ENCODE data around the gene ZNF524. TPM values are rescaled to one million over a fixed set of nuclear protein-coding genes. Genes with fewer than 3 reads are reported as not detected.
"Not testable (repeated sequence)": the region's sequence is repeated elsewhere in the genome, so short reads cannot be mapped to it uniquely, and the experiment has no call there.

ZNF524 gene
- total RNA-seq, 1 donor from 2014 or later = 13.0 TPM

DNA sequence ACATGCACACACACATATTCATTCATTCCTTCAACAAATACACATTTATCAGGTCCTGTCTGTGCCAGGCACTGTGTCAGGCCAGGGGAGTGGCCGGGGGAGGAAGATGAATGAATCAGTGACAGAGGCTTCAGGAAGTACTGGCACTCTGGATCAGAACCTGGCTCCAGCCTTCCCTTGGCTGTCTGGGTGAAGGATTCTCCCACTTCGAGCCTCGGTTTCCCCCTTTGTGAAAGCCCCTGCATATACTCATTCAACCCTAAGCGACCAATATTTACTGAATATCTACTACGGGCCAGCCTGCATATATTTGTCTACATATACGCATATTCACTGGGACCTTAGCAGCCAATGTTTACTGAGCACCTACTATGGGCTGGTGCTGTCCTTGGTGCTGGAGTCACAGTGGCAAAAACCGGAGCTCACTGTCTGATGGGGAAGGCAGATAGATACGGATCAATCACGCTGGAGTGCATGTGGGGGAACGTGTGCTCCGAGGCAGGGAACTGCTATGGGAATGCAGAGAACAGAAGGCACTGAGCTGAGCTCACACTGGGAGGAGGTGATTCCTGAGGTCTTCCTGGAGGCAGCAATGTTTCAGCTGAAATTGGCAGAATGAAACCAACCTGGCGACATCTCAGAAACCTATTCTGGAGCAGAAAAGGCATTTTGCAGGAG is 18.8 kb upstream of the ZNF524 start:
- no peak for DNase-seq (ENCODE audit: low spot score)

DNA sequence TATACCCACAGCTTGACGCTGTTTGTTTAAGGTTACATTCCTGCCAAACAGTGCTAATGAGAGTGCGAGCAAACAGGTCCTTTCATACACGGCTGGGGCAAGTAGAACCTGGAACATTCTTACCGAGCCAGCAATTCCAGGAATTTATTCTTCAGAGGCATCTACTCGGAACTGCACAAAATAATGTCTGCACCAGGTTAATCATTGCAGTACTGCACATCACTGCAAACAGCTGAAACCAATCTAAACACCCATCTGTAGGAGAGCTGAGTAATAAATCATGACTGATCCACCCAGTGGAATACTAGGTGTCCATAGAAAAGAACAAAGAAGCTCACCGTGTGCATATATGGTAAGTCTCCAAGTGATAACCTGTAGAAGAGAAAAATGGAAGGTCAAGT is 18.3 kb upstream of the ZNF524 start:
- no peak for DNase-seq (ENCODE audit: low spot score)

DNA sequence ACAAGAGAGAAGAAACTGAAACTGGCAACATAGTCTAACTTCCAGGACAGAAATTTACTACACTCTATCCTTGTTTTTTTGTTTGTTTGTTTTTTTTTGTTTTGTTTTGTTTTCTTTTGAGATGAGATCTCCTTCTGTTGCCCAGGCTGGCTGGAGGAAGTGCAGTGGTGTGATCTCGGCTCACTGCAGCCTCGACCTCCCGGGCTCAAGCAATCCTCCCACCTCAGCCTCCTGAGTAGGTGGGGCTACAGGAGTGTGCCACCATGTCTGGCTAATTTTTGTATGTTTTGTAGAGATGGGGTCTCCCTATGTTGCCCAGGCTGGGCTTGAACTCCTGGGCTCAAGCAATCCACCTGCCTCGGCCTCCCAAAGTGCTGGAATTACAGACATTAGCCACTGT is 17.8 kb upstream of the ZNF524 start:
- not testable (repeated sequence) for DNase-seq (ENCODE audit: low spot score)

DNA sequence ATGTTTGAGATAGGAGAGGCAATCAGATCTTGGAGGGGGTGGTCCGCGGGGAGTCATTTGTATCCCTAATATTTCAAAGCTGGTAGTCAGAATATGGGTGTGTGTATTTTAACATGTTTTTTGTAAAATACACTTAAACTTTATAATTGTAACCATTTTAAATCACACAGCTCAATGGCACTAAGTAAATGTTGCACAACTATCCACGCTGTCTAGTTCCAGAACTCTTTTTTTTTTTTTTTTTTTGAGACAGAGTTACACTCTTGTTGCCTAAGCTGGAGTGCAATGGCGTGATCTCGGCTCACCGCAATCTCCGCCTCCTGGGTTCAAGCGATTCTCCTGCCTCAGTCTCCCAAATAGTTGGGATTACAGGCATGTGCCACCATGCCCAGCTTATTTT is 16.2 kb upstream of the ZNF524 start:
- DNase-seq (ENCODE audit: low spot score) = not testable (repeated sequence)

DNA sequence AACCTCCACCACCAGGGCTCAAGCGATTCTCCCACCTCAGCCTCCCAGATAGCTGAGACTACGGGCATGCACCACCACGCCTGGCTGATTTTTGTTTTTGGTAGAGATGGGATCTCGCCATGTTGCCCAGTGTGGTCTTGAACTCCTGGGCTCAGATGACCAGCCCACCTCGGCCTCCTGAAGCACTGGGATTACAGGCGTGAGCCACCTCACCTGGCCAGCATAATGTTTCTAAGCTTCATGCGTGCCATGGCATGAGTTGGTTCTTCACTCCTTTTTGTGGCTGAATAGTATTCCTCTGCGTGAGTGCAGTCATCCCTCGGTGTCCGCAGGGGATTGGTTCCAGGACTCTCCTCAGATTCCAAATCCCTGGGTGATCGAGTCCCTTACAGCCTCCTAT is 15.2 kb upstream of the ZNF524 start:
- DNase-seq (ENCODE audit: low spot score) = no peak

DNA sequence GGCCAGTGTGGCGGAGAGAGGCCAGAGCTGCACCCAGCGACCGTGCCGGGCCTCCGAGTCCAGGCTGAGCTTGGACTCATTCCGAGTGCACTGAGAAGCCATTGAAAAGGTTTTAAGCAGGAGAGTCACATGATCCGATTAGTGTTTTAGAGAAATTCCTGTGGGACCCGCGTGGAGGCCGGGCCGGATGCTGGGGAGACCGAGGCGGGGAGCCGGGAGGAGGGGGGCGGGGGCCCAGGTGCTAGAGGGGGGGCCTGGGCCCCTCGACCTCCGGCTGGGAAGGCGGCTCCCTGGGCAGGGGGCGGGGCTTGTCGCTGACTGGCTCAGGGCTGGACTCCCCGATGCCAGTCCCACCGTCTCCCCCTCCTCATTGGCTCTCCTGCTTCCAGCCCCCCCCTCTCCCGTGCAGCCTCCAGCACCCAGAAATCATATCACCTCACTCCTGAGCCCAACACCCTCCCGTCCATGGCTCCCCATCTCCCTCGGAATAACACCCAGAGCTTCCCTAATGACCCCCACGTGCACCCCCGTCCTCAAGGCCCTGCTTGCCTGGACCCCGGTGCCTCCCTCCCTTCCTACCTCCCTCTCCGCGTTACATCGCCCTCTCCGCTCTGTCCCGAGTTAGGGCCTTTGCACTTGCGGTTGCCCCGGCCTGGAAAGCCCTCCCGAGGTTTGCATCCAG is 14.3 kb upstream of the ZNF524 start:
- peak; percentile 78 for DNase-seq (ENCODE audit: low spot score)

DNA sequence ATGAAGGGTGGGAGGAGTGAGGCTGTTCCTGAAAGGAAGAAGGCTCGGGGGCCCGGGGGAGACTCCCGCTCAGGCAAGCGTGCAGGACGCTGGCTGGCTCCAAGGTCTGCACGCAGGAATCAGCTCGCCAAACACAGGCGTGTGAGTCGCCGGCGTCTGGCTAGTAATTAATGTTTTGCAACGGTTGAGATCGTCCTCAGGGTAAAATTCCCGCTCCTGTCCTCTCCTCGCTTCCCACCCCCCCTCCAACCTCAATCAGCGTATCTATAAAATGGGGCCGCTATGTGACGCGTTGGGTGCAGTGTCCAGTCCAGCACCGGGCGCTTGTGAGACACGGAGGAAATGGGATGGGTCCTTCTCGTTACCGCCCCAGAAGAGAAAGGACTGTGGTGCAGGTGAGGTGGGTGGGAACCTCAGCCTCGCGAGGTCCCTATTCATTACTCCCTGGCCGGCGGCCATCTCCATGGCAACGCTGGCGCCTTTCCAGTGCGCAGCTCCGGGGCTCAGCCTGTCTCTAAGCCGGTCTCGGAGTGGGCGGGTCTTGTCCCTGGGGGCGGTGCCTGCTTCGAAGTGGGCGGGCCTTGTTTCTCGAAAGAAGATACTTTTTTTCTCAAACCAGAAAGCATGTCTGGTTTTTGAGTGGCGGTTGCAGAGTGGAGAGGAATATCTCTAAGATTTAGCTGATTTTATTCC is 13.0 kb upstream of the ZNF524 start:
- peak; percentile 95 for DNase-seq (ENCODE audit: low spot score)

DNA sequence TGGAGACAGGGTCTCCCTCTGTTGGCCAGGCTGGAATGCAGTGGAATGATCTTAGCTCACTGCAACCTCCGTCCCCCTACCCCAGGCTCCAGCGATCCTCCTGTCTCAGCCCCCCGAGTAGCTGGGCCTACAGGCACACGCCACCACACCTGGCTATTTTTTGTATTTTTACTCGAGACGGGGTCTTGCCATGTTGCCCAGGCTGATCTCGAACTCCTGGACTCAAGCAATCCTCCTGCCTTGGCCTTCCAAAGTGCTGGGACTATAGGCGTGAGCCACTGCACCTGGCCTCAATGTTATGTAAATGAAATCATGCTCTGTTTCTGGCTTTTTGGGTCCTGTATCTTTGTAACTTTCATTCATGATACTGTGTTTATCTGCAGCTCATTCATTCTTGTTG is 11.3 kb upstream of the ZNF524 start:
- no peak for DNase-seq (ENCODE audit: low spot score)

DNA sequence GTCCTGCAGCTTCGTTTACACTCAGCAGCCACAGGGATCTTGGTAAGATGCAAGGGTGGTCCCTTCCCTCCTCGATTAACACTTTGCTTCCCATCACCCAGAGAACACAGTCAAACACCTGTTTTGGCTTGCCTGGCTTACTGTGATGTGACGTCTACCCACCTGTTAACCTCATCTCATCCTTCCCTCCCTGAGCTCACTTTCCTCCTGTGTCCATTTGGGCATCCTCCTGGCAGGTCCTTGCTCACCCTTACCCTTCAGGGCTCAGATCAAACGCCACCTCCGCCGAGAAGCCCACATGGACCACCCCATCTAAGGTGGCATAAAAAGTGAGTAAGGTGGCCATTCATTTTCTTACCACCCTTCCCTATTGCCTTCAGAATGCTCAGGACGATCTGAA is 10.0 kb upstream of the ZNF524 start:
- no peak for DNase-seq (ENCODE audit: low spot score)

DNA sequence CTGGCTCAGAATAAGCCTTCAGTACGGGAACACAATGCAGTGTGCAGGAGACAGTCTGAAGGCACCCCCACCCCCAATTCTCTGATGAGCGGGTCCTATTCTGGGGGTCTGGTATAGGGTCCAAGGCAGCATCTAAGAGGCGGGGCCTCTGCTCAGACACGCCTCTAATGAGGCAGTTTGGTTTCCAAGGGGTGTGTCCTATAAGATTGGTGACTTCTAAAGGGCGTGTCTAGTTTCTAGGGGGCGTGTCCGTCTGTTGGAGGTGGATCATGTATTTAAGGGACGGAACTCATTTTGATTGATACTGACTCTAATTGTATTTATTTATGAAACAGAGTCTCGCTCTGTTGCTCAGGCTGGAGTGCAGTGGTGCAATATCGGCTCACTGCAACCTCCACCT is 9.5 kb upstream of the ZNF524 start:
- no peak for DNase-seq (ENCODE audit: low spot score)

DNA sequence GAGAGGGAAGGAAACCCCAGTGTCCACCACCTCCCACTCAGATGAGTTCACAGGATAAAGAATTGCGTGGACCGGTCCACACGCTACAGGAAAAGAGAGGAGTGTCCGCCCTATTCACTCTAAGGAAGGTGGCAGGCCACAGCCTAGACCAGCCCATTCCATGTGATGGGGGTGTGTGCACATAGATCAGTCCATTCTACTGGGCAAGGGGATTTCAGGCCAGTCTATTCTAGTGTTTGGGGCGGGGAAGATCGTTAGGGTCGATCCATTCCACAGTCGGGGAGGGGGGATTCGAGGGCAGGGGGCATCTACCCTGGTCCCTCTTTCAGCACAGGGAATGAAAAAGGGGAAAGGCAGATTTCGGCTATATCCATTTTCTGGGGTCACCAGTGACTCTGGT is 8.5 kb upstream of the ZNF524 start:
- no peak for DNase-seq (ENCODE audit: low spot score)

DNA sequence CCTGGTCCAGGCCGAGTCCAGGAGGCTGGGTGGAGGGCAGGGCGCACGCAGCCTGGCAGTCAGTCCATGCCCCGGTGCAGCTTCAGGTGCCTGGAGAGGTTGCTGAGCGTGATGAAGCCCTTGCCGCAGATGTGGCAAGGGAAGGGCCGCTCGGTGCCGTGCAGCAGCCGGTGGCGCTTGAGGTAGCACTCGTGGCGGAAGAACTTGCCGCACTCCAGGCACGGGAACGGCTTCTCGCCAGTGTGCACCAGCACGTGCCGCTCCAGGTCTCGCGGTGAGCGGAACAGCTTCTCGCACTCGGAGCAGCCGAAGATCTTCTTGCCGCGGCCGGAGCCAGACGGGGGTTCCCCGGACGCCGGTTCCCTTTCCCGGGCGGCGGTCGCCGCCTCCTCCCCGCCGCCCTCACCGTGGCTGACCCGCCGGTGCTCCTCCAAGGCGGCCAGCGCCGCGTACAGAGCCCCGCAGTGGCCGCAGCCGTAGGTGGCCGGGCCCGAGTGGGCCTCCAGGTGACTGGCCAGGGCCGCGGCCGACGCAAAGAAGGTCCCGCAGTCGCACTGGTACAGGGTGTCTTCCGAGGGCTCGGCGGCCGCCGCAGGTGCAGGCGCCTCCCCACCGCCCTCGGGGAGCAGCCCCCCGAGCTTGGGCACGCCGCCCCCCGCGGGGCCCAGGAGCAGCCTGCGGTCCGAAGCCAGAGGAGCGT is 7.5 kb upstream of the ZNF524 start:
- no peak for DNase-seq (ENCODE audit: low spot score)

DNA sequence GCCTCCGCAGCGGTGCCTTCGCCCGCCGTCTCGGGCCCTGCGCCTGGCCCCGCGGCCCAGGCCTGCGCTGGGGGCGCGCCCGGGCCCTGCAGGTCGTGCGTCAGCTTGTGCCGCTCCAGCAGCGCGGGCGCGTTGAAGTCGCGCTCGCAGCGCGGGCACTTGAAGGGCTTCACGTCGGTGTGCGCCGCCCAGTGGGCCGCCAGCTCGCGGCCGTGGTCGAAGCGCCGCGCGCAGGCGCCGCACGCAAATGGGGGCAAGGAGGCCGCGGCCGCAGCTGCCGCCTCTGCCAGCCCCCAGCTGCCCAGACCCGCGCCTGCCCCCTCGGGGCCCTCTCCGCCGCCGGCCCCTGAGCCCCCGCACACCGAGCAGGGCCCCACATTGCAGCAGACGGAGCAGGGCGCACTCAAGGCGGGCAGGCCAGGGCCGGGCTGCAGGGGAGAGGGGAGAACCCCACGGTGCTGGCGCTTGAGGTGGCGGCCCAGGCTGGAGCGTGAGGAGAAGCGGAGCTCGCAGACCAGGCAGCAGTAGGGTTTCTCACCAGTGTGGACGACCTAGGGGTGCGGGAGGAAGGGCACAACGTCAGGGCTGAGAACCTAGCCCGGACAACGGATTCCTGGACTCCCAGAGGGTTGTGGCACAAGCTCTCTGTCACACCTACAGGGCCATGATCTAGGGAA is 6.9 kb upstream of the ZNF524 start:
- DNase-seq (ENCODE audit: low spot score) = no peak

DNA sequence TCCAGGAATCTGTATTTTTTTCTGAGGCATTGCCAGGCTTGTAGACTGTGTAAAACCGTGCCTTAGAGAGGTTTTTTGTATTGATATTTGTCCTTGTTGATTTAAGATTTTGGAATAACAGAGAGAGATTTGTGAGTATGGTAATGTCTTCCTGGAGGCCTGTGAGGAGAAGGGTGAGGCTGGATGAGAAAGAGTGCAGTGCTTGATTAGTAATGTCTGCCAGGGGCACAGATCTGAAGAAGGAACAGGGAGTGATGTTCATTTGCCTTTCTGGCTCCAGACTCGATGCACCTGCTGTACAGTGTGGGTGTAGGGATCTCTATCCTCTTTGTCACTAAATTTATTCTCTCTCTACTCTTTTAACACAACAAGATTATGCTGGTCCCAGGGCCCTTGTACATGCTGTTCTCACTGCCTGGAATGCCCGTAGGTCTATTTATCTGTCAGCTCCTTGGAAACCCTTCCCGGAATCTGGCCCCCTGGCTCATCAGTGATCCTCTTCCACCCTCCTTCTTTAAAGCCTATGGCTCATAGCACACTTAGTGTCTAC is 5.0 kb upstream of the ZNF524 start:
- no peak for DNase-seq (ENCODE audit: low spot score)

DNA sequence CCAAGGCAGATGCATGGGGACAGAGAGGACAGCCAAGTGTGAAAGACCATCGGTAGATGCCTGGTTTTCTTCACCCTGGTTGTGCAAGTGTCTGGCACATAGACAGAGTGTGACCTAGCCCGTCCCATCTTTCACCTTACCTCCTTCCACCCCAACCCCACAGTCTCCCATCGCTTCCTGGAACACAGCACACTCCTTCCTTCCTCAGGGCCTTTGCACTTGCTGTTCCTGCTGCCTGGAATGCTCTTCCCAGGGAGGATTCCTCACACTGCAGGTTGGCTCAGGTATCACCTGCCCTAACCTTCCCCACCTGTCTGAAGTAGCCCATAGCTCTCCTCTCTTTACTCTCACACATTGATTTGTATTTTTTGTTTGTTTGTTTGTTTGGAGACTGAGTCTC is 3.8 kb upstream of the ZNF524 start:
- no peak for DNase-seq (ENCODE audit: low spot score)

DNA sequence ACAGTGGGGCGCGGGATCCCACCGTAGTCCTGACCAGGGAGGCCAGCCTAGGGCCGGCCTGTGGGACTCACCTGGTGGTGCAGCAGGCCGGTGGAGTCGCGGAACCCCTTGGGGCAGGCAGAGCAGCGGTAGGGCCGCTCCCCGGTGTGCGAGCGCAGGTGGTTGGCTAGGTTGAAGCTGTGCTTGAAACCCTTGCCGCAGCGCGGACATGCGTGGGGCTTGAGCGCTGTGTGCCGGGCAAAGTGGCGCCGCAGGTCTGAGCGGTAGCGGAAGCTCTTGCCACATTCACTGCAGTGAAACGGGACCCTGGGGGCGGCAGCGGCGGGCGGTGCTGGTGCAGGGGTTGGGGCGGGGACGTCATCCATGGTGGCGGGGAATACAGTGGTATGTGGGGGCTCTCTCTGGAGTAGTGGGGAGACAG is 2.6 kb upstream of the ZNF524 start:
- no peak for DNase-seq (ENCODE audit: low spot score)

DNA sequence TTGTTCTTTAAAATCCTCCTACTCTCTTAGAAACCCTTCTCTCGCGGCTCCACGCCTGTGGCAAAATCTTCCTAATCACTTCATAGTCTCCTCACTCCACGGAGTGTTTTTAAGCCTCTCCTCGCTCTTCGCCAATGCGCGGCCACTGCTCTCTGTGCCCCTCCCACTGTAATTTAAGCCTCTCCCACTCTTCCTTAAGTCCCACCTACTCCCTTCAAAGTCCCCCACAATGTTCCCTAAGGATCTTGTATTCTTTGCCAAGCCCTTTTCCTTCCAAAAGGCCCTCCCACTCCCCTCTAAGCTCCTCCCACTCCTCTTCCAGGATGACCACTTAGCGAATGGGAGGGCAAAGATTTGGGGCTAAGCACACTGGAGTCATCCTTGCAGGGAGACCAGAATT is 2.1 kb upstream of the ZNF524 start:
- no peak for DNase-seq (ENCODE audit: low spot score)

DNA sequence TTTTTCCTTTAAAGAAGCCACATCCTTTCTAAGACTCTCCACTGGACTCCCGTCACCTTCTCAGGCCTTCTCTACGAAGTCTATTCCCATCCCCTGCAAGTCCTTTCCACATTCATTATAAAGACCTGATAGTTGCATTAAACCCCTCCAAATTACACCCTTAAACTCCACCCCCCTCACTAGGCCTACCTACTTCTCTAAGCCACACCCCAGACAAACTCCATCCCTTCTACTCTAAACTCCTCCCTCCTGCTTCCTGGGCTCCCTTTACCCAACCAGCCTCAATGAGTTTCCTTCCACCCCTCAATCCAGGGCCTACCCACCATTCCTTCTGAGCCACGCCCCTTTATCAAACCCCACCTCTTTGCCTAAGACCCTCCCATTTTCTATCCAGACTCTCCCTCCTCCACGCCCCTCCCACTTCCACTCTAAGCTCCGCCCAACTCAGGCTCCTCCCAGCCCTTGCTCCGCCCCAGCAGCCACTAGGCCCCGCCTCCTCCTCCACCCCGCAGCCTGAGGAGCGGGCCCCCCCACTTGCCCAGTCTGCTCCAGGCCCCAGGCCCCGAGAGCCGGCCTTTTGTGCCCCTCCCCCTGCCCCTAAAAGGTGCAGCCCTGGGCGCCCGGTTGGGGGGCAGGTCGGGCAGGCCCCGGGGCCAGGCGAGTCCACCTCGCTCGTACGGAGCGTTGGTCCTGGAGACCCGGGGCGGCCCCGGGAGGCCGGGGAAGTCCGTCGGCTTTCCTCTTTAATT is 1.2 kb upstream of the ZNF524 start:
- DNase-seq (ENCODE audit: low spot score) = peak; percentile 95

DNA sequence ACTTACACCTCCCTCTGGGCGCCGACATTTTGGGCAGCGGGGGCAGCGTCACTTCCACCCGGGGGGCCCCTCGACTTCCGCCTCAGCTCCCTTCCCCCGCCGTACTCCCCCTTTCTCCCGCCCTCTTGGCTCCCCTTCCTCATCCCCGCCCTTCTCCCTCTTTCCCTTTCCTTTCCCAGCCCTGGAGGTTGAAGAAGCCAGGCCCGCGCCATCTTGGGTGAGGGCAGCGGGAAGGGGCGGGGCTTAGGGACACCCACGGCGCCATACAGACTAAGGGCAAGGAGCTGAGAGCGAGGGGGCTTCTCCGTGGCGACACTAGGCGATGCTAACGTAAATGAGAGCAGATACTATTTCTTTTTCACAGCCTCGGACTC is 633 bp upstream of the ZNF524 start, which contains the start of gene FIZ1:
Gene FIZ1, minus strand, starts transcription at position 50 of the 374 bp plus-strand sequence. CDS start 1,652 bp downstream, outside the sequence.
- DNase-seq (ENCODE audit: low spot score) = peak; percentile 99

DNA sequence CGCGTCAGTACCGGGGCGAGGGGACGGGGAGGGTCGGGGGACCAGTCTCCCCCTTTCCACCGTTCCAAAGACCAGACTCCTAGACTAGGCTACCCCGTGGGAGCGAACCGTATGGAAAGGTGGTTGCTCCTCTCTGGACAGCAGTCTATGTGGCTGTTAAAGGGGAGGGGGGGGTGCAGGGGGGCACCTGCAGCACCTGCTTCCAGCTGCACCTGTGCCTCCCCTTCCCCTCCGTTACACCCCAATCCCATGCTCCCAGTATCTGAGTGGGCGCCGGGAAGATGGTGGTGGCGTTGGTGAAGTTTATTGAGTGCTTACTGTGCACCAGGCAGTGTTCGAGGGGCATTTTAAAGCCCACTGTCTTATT is 557 bp downstream of the ZNF524 start:
- no peak for DNase-seq (ENCODE audit: low spot score)

DNA sequence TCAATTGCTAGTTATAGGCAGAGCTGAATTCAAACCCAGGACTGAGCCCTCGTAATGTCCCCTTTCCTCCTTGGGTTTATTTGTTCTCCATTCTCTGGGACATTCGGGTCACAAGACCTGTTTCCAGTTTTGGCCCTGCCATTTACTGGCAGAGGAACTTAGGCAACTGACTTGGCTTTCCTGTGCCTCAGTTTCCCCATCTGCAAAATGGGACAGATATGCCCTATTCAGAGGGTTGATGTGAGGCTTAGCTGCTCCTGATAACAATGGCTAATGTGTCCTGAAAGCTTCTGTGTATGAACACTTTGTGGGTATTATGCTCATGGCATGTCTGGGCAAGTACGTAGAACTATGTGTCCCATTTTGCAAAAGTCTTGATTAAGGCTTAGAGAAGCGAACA is 996 bp downstream of the ZNF524 start:
- DNase-seq (ENCODE audit: low spot score) = no peak

All from ureter (tissue), 1 donor.